T-helper 2 cell treated with Interferon-gamma antibody and Interleukin-4, amounts not matched to agents 100 ng/mL and 5 ng/mL, for 36 hours (primary cell): ENCODE measurements around the gene LIF. TPM values are rescaled to one million over a fixed set of nuclear protein-coding genes. Genes with fewer than 3 reads are reported as not detected.

Experiments used
- intact Hi-C: fragments of 100-400 bp; cut with micrococcal nuclease; formaldehyde crosslinking; loops from one replicate; pipeline ENCODE4 v1.15.1; 2023
- total RNA-seq: library from RNA; stranded (reverse); gene quantifications from 2 replicates; pipeline ENCODE4 v1.2.3, GENCODE V29; 2022

LIF gene
- total RNA-seq, 1 donor from 2014 or later, result 502 TPM

DNA sequence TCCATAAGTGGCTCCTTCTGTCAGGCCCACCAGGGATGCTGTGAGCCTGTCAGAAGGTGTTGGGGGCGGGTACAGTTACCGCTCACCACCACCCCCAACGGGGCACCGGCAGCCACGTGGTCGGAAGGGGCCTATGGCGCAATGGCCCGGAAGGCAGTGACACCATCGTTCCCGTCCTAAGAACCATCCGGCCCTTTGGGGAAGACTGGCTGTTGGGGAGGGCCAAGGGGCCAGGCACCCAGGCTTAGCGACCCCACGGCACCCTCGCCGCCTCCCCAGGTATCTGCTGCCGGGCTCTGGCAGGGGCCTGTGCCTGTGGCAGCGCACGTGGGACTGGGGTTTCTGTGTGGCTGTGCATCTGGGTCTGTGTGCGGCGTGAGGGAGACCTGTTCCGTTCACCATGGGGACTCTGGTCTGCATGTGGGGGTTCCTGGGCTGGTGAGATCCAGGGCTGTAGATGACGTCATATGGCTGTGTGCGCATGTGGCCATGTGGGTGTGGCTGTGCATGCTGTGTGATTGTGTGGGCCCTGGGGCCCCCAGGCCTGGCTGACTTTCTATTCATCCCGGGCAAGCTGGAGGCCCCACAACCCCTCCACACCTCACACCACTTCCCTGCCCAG is 19.4 kb upstream of the LIF start:
- intact Hi-C loops, result loop anchor here (1.0 to 5.0 kb wide), 5 partner anchors 61 to 164 kb away; partner anchors contain the start of genes RNF215, SF3A1 and TBC1D10A

DNA sequence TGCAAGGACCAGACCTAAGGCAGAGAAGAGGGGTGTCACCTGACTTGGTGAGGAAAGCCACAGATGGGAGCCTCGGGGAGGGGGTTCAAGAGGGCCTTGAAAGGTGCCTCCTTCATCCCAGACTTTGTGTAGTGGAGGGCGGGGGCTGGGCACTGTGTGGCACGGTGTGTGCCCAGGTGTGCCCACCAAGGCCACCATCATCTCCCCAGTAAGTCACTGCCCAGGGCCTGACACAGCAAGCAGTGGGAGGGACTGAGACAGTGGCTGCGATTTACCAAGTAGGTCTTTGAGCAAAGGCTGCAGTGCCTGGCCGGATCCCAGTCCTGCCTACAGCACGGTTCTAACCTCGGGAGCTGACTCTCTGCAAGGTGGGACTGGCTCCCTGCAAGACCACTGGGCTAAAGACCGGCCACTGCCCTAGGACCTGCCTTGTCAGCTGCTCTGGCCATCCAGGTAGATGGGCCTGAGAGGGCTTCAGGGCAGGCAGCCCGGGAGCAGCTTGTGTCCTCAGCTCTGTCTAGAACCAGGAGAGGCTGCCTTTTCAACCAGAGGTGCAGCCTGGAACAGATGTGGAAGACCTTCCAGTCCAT is 18.7 kb upstream of the LIF start:
- intact Hi-C loops, result loop anchor here (5.0 kb wide), 2 partner anchors 83 to 163 kb away; no protein-coding TSS in a partner anchor

DNA sequence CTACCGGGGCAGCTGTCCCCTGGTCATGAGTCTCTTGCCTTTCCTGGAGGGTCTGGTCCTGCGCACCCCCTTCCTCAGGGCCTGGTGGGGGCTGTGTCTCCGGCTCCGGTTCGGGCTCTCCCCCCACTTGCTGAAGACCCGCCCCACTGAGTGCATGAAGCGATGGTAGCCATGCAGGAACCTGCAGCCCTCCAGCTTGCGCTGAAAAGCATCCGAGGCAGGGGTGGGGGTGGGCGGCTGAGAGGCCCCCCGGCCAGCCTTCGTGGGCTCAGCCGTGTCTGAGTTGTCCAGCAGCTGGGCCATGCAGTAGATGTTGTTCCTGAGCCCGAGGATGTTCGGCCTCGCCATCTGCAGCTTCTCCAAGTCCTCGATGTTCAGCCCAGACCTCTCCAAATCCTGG is 17.3 kb upstream of the LIF start:
- intact Hi-C loops, result no loop called here

DNA sequence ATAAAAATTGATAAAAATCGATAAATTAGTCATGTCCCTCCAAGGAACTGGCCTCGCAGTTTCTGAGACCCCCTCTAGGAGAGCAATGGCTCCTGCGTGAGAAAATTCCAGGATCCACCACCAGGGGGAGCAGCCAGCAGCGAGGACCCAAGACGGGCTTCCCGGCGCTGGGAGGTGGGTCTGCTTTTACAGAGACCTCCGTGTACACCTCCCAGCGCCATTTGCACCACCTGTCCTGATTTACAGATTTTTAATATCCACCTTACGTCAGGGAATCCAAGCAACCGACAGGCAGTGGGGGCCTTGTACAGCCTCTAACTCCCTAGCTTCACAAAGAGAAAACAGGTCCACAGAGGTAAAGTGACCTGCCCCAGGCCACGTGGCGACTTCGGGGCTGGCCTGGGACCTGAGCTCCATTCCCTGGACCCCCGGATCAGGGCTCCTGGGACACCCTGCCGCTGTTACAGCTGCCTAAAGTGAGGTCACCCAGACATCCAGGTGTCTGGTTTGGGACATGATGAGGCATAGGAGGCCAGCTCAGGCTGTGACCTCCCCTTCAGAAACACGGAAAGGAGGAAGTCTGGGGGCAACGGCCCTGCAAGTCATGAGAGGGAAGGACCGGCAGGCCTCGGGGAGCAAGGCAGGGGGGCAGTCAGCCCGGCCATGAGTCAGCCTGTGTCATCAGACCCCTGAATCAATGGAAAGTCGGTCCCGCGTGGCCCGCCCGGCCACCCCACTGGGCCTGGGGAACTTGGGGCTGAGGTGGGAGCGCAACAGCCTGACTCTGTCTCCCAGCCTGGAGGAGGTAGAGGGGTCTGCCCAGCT is 16.6 kb upstream of the LIF start:
- intact Hi-C loops, result no loop called here

DNA sequence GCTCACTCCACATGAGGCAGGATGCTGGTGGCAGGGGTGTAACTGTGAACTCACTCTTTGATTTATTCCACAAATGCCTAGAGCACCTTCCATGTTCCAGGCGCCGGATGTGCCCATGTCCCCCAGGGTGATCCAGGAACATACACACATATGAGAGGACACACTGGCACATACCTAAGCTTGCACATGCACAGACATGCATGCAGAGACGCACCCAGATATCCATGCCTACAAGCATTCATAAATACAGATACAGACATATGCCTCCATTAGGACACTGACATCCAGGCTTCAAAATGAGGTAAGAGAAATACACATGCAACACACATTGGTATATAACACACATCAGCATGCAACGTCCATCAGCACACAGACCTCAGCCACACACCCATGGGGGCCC is 15.6 kb upstream of the LIF start:
- intact Hi-C loops, result no loop called here

DNA sequence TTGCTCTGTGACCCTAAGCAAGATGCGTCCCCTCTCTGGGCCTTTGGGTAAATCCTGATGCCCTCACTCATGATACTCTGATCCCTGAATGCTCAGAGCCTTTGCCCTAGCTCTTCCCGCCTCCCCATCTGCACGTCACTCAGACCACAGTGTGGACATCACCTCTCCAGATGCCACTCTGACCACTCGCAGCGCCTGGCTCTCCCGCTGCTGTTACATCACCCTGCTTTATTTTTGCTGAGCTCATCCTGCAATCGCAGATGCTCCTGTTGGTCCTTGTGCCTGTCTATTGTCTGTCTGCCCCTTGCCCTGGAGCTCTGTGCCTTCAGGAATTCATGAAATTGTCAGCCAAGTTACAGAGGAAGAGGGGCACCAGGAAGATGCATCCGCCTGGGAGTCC is 14.6 kb upstream of the LIF start:
- intact Hi-C loops, result no loop called here

DNA sequence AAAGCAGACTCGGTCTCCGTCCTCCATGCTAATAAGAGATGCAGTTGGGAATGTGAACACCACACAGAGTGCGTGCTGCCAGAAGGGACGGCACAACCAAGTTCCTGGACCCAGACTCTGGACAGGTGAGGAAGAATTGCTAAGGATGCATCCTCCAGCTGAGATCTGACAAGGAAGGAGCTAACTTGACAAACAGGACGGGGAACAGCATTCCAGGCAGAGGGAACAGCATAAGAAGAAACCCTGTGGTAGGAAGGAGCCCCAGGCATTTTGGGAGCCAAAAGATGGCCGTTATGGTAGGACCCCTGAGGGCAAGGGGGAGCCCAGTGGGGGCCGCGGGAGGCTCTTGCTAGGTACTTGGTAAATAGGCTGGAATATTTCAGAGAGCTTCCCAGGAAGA is 14.1 kb upstream of the LIF start:
- intact Hi-C loops, result no loop called here

DNA sequence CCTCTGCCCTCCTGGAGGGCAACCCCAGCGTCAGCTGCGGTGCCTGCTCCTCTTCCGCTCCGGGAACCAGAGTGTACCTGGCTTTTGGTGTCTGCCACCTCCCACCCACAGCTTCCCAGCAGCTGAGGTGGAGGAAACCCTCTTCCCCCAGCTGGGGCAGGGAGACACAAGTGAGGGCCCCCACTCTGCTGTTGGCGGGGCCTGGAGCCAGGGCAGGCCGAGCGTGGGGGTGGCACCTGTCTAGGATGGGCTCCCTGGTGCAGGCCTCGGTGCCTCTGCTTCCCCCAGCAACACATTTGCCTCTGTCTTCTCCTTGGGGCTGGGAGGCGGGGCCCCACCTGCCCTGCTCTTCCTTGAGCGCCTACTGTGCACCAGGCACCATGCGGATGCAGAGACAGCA is 13.7 kb upstream of the LIF start:
- intact Hi-C loops, result no loop called here

DNA sequence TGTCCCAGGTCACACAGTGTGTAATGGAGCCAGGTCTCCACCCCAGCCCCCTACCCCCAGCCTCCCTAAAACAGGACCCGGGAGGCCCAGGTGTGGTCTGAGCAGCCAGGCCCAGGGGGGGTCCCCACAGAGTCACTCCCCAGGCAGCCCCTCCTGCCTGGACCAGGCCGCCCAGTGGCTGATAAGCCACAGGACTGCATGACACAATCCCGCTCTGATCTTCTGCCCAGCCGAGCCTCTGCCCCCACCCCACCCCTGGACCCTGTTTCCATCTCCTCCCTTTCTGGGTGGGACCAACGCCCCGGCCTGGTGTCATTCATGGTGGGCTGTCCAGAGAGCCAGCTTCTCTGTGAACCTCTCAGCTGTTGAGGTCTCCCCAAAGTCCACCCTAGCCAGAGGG is 7.8 kb upstream of the LIF start:
- intact Hi-C loops, result no loop called here

DNA sequence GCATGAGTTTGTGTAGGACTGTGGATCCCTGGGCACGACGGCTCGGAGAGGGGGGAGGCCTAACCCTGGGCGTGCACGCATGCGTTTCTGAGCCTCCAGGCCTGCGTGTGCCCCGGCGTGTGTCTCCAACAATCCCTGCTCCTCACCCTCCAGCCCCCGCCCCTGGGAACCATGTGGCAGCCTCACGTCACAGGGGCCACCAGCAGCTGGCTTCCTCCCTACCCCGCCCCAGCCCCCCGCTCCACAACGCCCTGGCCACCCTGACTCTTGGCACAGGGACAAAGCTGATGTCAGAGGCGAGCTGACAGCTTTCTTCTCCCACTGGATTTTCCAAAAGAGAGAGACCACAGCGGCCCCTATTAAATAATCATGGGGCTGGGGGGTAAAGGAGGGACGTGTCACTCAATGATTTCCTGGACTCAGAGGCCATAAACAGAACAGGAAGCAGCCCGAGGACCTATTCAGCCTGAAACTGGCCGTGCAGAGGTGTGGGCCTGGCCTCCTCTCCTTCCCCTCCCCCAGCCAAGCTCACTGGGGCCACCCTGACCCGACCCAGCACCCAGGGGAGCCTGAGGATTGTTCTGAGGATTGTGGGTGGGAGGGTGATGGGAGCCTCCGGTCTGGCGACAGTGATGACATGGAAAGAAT is 6.8 kb upstream of the LIF start:
- intact Hi-C loops, result no loop called here

DNA sequence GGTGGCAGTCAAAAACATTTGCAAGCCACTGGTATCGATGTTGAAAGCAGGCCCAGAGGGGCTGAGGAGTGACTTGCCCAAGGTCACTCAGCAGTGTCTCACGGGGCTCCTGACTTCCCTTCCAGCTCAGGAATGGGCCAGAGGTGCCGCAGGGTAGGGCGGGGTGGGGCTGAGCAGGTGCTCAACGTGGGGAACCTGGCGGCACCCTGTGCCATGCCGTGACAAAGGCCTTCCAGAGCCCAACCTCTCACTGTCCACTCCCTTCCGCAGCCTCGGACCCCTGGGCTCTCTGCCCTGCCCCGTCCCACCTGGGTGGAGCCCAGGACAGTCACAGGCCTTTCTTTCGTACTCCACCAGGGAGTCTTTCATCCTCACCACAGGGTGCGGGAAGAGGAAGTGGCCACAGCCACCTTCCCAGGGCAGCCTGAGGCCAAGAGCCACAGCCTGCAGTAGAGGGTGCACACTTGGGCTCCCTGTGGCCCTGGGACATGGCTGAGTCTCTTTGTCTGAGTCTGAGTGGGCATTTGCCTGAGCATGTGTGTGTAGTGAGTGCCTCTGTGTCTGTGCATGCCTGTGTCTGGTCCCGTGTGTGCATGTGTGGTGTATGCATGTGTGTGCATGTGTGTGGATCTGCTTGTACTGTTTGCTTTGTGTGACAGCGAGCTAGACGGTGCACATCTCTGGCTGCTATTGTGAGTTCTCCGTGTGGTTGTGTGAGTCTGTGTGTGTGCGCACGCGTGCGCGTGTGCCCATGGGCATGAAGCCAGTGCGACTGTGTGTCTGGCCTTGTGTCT is 6.0 kb upstream of the LIF start:
- intact Hi-C loops, result no loop called here

DNA sequence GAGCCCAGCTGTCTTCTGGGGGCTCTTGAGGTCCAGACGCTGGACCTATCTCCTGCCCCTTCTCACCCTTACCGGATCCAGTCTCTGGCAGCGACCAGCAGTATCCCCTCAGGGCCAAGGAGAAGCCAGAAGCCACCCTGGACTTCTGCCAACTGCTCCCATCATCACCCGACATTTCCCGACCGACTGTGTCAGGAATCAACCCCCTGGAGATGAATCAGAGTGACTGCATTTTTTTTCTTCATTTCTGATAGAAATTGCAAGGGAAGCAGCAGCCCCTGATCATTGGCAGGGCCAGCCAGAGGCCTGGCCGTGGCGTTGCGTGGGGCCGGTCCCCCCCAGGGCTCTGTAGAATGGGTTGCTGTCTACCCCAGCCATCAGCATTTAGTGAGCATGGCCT is 5.2 kb upstream of the LIF start:
- intact Hi-C loops, result no loop called here

DNA sequence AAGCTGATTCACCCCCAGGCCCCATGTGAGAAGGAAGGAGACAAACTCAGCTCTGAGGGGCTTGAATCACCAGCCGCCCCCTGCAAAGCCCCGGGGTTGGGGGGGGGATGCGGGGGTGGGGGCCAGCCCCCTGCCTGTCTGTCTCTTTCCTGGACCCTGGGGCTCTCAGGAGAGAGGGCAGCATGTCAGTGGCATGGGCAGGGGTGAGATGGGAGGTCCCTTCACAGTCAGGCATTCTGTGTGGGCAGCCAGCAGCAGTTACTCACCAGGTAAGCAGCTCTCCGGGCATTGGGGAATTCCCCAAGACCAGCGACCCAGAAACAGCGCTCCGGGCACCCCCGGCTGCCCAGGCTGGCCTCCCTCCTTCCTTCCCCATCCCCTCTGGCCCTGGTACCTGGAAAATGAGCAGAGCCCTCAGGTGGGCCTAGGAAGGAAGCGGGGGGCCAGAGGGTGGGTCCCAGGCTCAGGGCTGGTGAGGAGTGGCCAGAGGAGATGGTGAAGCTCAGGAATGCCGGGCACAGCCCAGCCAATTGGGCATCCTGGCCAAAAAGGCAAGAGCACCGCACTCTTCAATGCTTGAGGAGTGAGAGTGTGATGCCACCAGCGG is 4.2 kb upstream of the LIF start:
- intact Hi-C loops, result no loop called here

DNA sequence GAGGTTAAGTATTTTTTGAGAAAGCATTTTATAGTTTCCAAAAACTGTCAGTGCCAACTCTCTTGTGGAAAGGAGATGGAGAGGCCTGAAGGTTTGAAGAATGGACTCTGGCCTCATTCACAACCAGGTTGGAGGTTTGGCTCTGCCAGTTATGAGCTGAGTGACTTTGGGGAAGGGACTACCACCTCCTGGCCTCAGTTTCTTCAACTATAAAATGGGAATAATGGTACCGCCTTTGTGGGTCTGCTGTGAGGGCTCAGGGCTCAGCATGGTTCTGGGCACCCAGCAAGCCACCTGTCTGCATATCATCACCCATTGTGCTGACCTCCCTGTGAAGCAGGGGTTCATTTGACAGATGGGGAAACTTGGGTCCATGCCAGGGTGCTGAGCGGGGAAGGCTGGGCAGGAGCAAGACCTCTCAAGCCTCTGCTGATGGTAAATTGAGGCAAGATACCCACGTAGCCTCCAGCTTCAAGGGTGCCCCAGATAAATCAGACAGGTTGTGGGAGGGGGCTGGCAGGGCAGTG is 3.5 kb upstream of the LIF start:
- intact Hi-C loops, result no loop called here

DNA sequence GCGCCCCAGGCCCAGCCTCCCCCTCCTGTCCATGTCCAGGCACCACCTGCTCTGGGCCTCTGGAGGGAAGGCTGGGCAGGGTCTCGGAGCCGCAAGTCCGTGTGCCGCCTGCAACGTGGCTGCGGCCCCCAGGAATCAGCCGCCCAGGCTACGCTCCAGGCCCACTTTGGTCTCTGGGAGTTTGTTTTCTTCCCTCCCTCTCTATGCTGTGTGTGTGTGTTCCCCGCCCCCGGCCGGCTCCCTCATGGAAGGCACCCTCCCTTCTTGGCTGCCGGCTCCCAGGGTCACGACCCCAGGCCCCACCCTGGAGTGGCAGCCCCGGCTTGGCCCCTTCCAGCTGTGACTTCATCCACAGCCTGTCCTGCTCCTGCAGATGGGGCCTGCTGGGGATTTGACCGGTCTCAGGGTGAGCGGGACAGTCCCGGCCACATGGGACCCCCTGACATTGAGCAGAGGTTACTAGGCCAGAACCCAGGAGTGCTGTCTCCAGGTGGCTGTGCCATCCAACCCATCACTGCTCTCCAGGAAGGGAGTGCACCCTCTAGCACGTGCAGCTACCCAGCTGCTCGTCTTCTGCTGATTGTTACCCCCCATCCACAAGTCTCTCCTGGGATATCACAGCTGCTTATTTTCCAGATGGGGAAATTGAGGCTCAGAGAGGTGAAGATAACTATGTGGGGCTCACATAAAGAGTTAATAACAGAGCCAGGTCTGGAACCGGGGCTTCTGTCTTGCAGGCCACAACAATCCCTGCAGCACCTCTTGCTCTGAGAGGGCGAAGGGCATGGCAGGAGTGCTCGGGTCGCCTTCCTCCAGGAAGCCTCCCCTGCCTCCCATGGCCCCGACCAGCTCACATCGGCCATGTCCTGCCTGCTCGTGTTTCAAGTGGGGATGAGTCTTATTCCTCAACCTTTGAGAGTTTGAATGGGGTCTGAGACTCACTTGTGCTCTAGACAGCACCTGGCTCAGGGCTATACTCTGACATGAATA is 2.8 kb upstream of the LIF start:
- intact Hi-C loops, result loop anchor here (5.0 kb wide), 1 partner anchor 72 kb away; no protein-coding TSS in a partner anchor

DNA sequence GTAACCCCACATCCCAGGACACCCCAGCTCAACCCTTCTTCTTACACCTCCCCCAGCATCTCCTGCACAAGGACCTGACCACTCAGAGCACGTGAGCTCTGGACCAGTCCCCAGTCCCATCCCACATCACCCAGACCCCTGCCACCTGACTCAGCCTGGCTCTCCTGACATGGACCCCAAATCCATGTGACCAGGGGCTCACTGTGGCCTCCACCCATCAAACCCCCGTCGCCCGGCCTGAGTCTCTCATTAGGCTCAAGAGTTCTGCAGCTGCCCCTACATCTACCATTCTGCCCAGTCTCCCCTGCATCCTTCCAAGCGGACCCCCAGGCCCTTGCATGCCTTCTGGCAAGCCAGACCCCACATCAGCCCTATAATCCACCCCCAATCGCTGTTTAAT is 1.9 kb upstream of the LIF start:
- intact Hi-C loops, result loop anchor here (5.0 kb wide), 1 partner anchor 71 kb away; no protein-coding TSS in a partner anchor

DNA sequence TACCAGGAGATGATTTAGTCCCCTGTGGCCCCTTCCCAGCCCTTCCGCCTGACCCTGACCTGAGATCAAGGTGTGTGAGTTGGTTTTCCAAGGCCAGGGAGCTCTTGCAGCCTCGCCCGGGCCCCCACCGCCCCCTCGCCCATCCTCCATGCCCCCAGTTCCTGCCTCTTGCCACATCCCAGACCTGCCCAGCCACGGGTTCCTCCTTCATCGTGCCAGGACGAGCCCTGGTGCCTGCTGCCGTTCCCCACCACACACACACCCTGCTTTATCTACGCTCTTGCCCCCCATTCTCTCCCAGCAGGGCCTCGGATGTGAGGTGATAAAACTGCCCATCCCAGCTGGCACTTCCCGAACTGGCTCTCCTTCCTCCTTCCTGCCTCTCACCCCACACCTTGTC is 1.4 kb upstream of the LIF start:
- intact Hi-C loops, result loop anchor here (5.0 kb wide), 1 partner anchor 71 kb away; no protein-coding TSS in a partner anchor

DNA sequence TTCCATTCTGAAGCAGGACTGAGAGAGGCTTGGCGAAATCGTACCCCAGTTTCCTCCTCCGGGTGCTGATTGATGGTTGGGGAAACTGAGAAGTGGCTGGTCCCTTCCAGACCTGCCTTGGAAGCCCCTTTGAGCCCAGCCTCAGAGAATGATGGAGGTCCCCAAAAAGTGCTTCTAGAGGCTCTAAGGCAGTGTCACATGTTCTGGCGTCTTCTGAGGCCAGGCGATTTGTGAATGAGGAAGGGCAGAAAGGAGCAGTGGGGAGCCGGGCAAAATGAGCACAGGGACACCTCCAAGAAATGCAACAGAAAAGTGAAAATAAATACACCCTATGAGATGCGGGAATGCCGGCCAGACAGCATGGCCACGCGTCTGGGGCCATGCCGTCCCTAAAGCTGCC is 1.0 kb upstream of the LIF start:
- intact Hi-C loops, result loop anchor here (5.0 kb wide), 1 partner anchor 70 kb away; no protein-coding TSS in a partner anchor

DNA sequence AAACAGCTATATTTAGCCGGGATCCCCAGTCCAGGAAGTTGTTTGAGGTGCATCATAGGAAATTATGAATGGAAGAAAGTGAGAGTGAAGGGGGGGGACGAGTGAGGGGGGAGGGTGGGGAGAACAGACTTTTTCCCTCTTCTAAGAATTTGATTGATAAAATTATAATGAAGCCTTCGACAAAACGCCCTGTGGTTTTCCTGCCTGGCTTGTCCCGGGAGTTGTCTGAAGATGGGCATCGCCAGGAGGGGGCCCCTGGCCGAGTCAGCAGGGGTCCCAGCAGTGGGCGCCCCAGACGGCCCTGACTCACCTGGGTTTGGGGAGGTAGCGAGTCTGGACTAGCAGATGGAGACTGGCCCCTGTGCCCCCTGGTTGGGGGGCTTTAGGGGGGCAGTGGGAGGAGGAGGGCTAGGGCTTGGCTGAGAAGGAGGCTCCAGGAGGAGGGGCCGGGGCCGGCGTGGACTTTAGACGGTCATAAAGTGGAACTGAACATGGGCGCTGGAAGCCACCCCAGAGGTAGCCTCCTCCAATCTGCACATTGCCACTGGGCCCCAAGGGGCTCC is 336 bp upstream of the LIF start:
- intact Hi-C loops, result loop anchor here (1.0 to 5.0 kb wide), 3 partner anchors 20 to 143 kb away; no protein-coding TSS in a partner anchor
